Skin epidermis (tissue), 12 donors: ENCODE measurements around the gene RNASE4.
"Not testable (repeated sequence)": the region's sequence is repeated elsewhere in the genome, so short reads cannot be mapped to it uniquely, and the experiment has no call there.

Experiments
- H3K27ac ChIP-seq, 21 experiments: fragments of 200-600 bp; sonication (generic) in 11 of 21; one replicate each; pipeline ENCODE4 v1.5.0; 2020; ENCODE audit warnings: mild to moderate bottlenecking in 3 of 21, inconsistent platforms in 2 of 21, moderate library complexity in 2 of 21
- H3K4me3 ChIP-seq, 7 experiments: fragments of 200-600 bp; sonication (generic) in 2 of 7; one replicate each; pipeline ENCODE4 v1.5.0; 2020; ENCODE audit warnings: inconsistent platforms in 2 of 7, mild to moderate bottlenecking in 2 of 7, moderate library complexity in 1 of 7

The RNASE4 gene

DNA sequence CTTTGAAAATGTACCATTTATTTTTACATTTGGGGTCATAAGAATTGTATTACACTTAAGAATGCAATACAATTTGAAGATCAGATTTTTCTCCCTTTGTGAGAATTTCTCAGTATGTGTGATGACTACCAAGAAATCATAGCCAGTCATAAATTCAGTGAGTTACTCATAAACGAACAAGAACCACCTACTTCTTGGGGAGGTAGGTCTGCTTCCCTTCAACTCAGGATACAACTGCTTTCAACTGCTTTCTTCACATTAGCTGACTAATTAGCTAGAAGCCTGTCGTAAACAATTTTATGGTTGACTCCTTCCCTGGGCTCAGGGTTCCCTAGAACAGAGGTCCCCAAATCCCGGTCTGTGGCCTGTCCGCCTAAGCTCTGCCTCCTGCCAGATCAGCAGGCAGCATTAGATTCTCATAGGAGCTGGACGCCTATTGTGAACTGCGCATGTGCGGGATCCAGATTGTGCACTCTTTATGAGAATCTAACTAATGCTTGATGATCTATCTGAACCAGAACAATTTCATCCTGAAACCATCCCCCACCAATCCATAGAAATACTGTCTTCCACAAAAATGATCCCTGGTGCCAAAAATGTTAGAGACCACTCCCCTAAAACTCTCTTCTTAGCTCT is 7.9 kb downstream of the RNASE4 start:
- H3K4me3 ChIP-seq = no peak overlapping the region
- H3K27ac ChIP-seq = no peak overlapping the region

DNA sequence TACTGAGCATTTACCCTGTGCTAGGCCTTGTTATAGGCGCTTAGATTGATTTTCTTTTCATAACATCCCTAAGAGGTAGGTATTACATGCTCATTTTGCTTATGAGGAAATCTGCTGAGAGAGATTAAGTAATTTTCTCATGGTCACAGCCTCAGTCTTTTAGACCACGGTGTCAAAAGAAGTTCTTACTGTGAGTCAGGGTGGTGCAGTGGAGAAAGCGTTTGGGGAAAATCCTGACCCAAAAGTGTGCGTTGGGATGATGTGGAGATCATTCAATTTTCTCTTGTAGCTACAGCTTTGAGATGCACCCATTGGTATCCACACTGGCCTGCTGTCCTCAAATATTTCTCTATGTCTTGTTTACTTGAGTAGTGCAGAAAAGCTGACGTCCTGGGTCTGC is 12.4 kb downstream of the RNASE4 start:
- H3K4me3 ChIP-seq = no peak overlapping the region
- no peak overlapping the region for H3K27ac ChIP-seq

DNA sequence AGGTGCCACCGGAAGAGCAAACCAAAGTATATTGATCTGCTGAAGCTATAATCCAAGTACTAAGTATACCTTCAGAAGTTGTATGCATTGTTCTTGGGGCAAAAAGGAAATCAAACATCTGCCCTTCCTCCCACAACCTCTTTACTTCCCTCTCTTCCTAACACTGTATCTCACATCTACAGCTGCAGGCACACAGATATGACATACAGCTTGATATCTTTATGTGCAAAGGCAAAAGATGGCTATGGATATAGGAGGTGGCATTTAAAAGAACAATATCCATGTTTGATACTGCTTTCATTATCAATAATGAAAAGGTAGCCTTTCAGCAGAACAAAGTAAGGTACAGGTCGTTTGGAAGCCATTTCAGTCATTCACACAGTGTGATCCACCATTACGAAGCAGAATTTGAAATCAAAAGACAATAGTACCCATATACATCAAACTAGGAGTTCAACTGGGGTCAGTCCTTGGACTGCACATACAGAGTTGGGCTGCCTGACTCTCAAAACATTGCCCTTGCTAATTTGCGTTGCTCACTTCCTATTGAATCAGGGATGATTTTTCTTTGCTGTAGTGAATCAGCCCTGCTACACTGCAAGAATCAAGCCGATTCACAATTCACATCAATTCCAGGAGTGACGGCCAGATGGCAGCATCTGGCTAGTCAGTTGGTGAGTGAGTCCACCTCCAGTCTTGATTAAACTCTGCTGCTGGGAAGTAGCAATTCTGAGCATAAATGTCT is 13.1 kb downstream of the RNASE4 start:
- no peak overlapping the region for H3K4me3 ChIP-seq
- no peak overlapping the region for H3K27ac ChIP-seq

DNA sequence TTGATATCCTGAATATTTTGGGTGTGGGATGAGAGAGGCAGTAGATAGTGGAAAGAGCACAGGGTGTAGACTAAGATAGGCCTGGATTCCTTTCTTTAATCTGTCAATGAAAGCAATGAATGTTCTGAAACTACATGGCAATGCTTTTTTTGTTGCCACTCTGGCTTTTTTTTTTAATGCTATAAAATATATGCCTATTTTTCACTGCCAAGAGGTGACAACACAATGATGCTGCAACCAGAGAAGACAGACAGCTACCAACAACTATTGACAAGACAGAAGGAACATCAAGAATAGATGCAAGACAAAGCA is 13.6 kb downstream of the RNASE4 start:
- Histone ChIP-seq H3K4me3 (no peak overlapping the region), H3K27ac (no peak overlapping the region)

DNA sequence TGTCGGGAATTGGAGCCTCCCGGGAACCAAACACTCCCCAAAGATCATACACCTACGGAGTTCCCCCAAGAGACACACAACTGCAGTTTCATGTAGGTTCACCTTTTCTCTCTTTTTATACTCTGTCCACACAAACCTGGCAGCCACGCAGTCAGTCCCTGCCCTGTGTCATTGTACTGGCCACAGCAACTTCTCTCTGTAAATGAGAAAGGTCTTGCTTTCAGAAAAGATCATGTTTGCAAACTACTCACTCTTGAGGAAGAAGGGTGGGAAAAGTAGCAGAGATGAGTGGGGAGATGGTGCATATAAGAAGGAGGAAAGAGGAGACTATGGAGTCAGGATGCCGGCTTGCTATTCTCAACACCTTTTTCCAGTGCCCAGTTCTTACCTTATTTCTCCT is 14.6 kb downstream of the RNASE4 start:
- no peak overlapping the region for H3K27ac ChIP-seq
- H3K4me3 ChIP-seq = no peak overlapping the region

DNA sequence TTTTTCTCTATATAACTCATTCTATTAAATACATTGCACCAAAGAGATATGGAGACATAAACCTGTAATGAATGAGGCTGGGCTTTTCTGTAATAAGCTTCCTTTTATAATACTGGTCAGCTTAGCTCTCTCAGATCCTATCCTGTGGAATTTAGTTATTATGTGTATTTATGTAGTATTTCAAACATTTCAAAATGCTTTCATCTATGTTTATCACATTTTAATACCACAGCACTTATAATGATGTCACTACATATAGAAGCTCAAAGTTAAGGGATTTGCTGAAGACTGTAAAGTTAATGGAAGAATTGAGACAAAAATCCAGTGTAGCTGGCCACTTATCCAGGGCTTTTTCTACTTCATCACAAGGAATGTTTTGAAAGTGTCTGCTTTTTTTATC is 15.6 kb downstream of the RNASE4 start:
- H3K27ac ChIP-seq = no peak overlapping the region
- H3K4me3 ChIP-seq = no peak overlapping the region

DNA sequence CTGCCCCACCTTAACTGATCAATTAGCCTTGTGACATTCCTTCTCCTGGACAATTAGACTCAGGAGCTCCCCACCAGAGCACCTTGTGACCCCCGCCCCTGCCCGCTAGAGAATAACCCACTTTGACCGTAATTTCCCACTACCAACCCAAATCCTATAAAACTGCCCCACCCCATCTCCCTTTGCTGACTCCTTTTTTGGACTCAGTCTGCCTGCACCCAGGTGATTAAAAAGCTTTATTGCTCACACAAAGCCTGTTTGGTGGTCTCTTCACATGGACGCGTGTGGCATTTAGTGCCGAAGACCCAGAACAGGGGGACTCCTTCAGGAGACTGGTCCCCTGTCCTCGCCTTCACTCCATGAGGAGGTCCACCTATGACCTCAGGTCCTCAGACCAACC is 16.6 kb downstream of the RNASE4 start:
- not testable (repeated sequence) for H3K4me3 ChIP-seq, H3K27ac ChIP-seq

DNA sequence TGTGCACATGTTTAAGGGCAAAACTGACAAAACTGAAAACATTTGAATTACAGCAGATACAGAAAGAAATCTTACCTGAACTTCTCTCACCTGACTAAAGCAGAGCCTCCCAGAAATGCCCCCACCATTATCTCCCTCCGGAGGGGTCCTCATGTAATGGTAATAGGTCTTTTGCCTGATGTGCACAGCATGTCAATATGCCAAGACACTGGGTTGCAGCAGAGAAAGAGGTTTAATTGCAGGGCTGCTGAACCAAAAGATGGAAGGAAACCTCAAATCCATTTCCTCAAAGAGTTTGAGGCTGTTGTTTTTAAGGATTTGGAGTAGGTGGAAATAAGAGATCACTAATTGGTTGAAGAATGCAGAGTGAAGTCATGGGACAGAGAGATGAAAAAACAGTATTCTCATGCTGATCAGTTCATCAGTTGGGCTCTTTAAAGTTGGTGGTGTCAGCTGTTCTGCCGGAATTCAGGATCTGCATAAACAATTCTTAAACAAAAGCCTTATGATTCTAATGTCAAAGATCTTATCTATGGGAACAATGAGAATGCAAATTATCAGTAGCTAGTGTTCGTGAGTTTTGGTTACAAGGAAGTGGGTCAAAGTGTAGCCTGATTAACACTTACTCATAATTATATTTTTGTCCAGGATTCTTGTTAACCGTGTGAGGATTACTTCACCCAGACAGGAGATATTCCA is 22.4 kb downstream of the RNASE4 start:
- Histone ChIP-seq H3K4me3 (no peak overlapping the region), H3K27ac (peak overlapping the region in 2 of 21 experiments; percentile 34 to 55)

DNA sequence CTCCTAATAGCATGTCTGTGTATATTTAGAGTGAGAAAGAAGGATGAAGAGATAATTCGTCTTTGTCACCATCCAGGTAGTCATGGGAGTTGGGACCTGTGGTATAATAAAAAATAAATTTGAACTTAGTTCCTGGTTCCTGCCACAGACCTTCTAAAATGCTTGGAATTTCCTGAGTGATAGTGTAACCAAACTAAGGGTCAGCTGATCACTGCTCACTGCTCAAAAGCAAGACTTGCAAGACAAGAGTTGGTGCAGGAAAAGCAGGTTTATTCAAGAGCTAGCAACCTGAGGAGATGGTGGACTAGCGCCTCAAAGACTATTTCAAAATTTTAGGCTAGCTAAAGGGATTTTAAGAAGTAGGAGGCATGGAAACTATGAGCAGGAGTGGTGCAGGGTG is 23.3 kb downstream of the RNASE4 start:
- Histone ChIP-seq H3K27ac (peak overlapping the region in 1 of 21 experiments; percentile 34), H3K4me3 (no peak overlapping the region)

DNA sequence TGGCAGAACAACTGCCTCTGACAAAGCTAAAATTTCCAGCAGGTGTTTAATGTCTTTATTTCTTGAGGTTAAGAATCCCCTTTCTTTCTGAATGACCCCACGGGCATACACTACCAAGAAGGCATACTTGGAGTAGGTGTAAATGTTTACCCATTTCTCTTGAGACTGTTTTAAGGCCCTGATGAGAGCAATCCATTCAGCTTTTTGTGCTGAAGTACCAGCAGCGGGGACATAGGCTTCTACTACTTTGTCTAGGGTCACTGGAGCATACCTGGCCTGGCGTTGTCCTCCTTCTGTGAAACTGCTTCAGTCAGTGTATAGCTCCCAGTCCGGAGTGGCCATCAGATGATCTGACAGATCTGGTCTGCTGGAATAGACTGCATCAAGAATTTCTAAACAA is 26.9 kb downstream of the RNASE4 start:
- Histone ChIP-seq H3K4me3 (no peak overlapping the region), H3K27ac (no peak overlapping the region)

DNA sequence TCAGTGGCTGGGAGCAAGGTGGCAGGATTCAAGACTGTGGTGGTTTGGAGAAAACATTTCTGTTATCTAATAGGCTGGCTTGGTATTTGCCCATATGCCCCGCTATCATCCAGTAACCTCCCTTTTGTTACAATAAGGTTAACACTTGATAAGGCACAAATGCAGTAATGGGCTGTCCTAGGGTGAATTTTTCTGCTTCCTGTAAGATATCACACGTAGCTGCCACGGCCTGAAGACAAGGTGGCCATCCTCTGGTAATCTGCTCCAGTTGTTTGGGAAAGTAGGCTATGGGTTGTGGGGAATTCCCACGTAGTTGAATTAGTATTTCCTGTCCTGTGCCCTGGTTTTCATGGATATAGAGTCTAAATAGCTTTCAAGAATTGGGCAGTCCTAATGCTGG is 27.3 kb downstream of the RNASE4 start:
- Histone ChIP-seq H3K27ac (no peak overlapping the region), H3K4me3 (no peak overlapping the region)

DNA sequence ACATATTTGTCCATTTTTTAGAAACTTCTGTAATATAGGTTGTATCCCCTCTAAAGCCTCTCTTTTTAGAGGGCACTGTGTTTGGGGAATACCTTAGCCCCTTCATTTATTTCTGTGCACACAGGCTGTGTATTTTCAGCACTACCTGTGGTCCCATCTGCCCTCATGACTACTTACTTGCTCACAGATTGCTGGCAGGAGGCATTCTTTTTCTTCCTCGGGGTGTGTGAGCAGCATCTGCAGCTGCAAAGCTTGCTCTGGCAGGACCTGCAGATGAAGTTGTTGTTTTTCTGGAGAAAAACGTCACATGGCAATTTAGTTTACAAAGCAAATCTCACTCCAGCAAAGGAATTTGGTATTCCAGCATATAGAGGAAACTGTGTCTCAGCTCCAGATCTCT is 28.5 kb downstream of the RNASE4 start:
- Histone ChIP-seq H3K4me3 (no peak overlapping the region), H3K27ac (no peak overlapping the region)

DNA sequence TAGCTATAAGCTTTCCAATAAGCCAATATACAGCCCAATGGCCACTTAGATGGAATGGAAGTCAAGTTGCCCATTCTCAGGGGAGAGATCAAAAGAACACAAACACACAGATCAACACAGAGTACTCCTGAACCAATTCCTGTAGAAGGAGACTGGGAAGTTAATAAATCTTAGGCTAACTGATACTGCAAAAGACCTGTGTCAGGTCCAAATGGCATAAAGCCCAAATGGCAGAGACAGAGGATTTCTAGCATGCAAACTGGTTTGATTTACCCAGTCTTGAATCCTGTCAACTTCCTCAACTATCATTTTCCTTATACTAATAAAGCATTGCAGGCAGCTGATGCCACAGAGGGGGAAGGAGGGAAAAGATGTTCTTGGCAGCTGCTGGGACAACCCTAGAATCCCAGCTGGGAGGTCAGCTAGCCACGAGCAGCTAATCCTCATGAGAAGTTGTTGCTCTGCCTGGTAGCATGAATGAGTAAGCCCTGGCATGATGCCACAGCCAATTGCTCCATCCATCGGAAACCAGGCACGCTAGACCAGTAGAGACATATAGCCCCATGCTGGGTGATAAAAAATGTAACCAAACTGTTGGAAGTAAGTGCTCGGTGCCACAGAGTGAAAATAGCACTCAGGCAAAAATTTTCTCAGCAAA is 30.4 kb downstream of the RNASE4 start:
- Histone ChIP-seq H3K4me3 (no peak overlapping the region), H3K27ac (peak overlapping the region in 17 of 21 experiments; percentile 11 to 75 (median 56))

DNA sequence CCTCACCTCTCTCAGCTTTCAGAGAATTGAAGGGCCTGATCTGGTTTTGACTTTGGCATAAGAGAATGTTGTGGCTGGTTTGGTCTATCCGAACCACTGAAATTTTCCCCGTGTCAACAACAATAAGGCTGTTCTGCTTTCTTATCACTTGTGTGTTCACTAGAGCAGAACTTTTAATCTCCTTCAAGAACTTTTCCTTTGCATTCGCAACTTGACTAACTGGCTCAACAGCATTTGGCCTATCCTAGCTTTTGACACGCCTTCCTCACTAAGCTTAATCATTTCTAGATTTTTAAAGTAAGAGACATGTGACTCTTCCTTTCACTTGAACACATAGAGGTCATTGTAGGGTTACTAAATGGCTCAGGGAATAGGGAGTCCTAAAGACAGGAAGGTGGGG is 35.4 kb downstream of the RNASE4 start:
- Histone ChIP-seq H3K27ac (peak overlapping the region in 10 of 21 experiments; percentile 11 to 62 (median 28)), H3K4me3 (no peak overlapping the region)

DNA sequence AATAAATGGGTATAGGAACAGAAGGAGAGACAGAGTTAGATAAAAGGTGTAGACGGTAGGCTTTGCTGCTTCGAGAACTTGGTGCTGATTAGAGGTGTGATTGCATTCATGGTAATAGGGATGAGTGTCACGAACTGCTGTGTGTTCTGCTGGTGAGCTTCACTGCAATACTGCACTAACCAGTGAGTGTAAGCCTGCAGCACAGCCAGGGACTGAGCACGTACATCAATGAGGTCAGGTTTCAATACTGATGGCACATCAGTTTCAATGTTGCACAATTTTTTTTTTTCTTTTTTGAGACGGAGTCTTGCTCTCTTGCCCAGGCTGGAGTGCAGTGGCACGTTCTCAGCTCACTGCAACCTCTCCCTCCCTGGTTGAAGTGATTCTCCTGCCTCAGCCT is 36.4 kb downstream of the RNASE4 start:
- no peak overlapping the region for H3K27ac ChIP-seq
- H3K4me3 ChIP-seq = no peak overlapping the region

DNA sequence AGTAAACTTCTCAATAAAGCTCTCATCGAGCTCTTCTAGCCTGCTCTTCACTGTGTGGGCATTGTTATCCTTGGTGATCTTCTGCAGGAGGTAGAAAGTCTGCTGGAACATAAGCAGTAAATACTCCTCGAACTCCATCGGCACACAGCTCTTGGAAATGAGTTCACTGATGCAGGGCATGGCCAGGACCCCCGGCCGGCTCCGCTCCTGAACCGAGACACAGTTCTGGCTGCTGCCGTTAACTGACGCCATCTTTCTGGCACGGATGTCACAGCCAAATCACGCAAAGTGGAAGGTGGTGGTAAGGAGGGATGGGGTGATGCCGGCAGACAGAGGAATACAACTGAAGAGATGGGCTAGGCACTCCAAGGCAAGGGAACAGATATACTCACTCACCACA is 37.7 kb downstream of the RNASE4 start:
- Histone ChIP-seq H3K4me3 (no peak overlapping the region), H3K27ac (no peak overlapping the region)

DNA sequence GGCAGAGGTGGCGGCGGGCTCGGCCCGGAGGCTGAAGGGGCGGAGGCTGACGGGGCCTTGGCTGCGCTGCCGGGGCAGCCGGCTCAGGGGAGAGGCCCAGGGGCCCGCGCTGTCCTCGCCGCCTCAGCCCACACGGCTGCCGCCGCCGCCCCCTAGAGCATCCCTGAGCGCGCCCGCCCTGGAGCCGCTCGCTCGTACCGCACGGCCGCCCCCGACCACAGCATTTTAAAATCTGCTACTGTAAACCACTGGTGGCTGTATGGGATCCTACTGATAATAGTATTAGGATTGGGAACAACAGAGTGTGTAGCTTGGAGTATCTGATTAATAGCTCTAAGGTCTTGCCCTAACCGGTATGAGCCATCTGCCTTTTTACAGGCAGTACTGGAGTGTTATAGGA is 39.1 kb downstream of the RNASE4 start:
- Histone ChIP-seq H3K27ac (peak overlapping the region in 5 of 21 experiments; percentile 43 to 80 (median 69)), H3K4me3 (peak overlapping the region in 1 of 7 experiments; percentile 15)

DNA sequence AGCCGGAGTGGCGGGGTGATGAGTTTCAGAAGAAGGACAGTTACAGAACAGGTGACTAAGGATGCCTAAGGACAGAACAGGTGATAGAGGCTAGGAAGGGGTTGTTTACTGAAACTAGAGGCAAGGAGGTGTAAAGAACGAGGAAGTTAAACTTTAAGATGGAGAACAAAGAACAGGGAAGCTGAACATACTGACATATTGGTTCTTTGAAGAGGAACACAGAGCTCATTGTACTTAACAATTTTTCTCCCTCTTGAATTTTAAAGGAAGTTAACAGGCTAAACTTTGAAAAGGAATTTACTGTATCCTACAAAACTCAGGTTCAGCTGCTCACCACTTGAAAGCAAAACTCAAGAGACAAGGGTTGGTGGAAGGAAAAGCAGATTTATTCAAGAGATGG is 41.8 kb downstream of the RNASE4 start:
- H3K27ac ChIP-seq = peak overlapping the region in 8 of 21 experiments; percentile 17 to 69 (median 47)
- not testable (repeated sequence) for H3K4me3 ChIP-seq

DNA sequence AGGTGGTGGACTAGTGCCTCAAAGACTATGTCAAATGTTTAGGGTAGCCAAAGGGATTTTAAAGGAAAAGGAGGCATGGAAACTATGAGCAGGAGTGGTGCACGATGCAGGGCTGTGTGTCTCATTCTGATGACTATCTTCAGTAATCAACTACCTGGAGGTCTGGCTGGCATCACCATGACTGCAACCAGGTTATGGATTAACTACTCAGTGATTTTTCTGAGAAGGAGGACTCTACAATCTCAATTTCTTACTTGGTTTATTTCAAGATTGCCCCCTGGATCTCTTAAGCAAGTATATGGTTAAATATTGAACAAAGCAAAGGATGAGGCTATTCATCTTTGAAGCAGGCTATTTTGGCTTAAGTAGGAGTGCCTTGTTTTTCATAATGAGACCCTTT is 42.2 kb downstream of the RNASE4 start:
- H3K27ac ChIP-seq = peak overlapping the region in 9 of 21 experiments; percentile 17 to 69 (median 37)
- no peak overlapping the region for H3K4me3 ChIP-seq

DNA sequence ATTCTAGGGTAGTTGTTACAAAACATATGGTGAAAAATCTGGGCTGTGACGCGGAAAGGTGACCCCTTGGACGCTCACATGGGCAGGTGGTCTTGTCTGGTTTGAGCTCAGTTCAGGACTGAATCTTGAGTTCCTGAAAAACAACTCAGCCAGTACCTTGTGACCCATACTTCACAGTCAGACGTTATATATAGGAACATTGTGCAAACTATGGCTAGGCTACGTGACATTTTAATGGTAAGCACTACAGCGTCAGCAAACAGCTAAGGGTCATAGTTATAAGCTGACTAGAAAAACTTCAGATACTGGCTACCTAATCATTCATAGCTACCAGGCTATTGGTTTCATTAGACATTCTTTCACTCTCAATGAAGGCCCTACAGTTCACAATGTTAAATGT is 46.5 kb downstream of the RNASE4 start:
- no peak overlapping the region for H3K27ac ChIP-seq
- no peak overlapping the region for H3K4me3 ChIP-seq

DNA sequence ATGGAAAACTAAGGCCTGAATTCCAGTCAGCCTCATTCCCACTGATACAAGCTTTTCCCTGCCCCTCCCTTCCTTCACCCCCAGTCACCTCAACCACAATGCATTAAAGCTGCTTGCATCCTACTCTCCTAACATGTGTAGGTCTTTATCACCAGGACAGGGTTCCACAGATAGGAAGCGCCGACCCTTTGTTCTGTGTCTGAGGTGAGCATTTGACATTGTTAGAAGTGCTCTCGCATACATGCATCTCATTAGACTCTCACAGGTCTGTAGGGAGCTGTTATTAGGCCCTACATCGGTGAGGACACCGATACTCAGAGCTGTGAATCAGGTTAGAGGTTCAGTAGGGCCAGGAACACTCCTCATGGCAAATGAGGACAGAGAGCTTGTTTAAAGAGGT is 48.1 kb downstream of the RNASE4 start:
- peak overlapping the region in 4 of 21 experiments; percentile 4 to 23 (median 10) for H3K27ac ChIP-seq
- no peak overlapping the region for H3K4me3 ChIP-seq
